ENCODE results near the gene GMDS.

GMDS gene

DNA sequence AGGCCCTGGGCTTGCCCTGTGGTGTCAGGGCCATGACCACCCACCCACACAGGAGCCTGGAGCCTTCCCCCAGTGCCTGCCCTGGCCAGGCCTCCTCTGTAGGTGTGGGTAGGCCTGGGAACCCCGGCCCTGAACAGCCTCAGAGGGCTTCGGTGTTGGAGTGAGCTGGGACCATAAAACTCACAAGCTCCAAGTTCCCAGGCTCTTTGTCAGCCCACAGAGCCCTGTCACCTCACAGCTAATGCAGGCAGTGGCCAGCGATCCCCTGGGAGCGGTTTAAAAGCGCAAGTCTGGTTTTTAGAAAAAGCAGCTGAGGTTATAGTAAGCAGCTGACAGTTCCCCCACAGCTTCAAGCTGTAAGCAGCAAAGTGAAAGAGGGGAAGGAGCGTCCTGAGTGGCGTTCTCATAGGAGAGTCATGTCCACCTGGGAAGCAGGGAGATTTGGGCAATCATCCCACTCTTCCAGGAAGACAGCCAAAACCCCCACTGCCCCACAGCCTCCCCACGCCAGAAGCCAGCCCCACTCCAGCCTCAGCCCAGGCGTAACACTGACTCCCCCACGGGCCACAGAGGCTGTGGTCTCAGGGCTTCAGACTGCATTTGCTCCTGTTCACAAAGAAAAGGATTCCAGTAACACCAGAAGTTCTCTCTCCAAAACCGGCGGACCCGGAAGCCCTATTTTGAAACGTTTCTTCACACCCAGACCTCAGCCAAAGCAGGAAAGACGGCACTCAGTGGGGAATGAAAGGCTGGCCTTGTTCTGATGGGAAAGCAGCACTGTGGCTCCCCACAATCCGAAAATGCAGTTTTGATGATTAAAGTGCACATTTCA lies 670.0 kb downstream of the GMDS start:
- no peak for DNase-seq (ENCODE audit: extremely low read depth, insufficient read length)
- no peak overlapping the region for H3K4me3 ChIP-seq (replicated peaks; ENCODE audit: low read depth, low read length)
- TF ChIP-seq, protein P1, sequence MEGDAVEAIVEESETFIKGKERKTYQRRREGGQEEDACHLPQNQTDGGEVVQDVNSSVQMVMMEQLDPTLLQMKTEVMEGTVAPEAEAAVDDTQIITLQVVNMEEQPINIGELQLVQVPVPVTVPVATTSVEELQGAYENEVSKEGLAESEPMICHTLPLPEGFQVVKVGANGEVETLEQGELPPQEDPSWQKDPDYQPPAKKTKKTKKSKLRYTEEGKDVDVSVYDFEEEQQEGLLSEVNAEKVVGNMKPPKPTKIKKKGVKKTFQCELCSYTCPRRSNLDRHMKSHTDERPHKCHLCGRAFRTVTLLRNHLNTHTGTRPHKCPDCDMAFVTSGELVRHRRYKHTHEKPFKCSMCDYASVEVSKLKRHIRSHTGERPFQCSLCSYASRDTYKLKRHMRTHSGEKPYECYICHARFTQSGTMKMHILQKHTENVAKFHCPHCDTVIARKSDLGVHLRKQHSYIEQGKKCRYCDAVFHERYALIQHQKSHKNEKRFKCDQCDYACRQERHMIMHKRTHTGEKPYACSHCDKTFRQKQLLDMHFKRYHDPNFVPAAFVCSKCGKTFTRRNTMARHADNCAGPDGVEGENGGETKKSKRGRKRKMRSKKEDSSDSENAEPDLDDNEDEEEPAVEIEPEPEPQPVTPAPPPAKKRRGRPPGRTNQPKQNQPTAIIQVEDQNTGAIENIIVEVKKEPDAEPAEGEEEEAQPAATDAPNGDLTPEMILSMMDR (IDR thresholded peaks at IDR 0.05; ENCODE audit: insufficient read depth, low read length, poor library complexity, severe bottlenecking): no peak
- no peaks in the 10 kb centered on the region for H3K27me3 ChIP-seq (replicated peaks; ENCODE audit: control insufficient read depth, insufficient read depth, low read length)
- no peaks in the 10 kb centered on the region for H3K36me3 ChIP-seq (ENCODE audit: control insufficient read depth, insufficient read depth, low read length)

DNA sequence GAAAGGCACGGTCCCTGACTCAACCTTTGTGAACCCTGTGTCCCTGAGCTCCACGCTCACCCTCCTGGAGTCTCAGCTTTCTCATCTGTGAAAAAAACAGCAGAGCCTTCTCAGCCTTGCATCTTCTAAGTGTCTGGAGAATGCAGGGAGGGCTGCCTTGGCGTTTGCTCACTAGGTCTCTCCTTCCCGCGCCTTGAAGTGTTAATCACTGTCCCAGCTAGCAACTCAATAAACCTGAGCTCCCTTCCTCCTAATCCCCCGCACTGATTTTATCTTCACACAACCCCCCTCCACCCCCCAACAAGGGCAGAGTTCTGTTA lies 670.6 kb downstream of the GMDS start:
- Histone ChIP-seq H3K4me3 (replicated peaks; ENCODE audit: low read depth, low read length) (no peak overlapping the region), H3K36me3 (ENCODE audit: control insufficient read depth, insufficient read depth, low read length) (no peaks in the 10 kb centered on the region), H3K27me3 (replicated peaks; ENCODE audit: control insufficient read depth, insufficient read depth, low read length) (no peaks in the 10 kb centered on the region)
- TF ChIP-seq, protein P1 (IDR thresholded peaks at IDR 0.05; ENCODE audit: insufficient read depth, low read length, poor library complexity, severe bottlenecking): no peak
- no peak for DNase-seq (ENCODE audit: extremely low read depth, insufficient read length)

DNA sequence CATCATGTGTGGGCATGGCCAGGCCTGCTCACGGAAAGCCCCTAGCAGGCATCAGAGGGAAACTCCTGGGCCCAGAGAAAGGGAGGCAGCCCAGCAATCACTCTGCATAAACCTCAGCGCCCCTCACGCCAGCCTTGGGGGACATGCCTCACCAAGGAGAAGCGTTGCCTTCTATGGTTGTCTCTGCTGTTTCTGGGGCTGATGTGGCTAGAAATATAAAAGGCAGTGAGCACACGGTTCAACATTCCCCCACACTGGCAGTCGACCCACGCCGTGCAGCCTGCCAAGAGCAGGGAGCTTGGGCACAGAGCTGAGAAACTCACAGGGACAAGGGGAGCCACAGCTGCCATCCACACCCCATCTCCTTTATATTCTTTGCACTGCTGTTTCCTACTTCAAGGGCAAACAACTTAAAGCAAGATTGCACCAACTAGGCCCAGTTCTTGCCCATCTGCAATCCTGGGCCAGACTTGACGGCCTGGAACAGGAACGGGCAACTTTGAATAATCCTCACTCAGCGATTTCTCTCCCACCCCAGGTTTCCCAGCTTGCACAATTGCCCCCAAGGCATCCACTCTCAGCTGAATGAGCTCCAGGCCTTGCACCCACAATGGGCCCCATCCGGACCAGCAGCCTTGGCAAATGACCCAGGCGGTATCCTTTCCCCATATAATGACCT lies 671.2 kb downstream of the GMDS start:
- TF ChIP-seq, protein P1 (IDR thresholded peaks at IDR 0.05; ENCODE audit: insufficient read depth, low read length, poor library complexity, severe bottlenecking): no peak

More for the DNA sequence above, 671.2 kb downstream of the GMDS start:
- H3K27me3 ChIP-seq (replicated peaks; ENCODE audit: control insufficient read depth, insufficient read depth, low read length): no peaks in the 10 kb centered on the region
- H3K4me3 ChIP-seq (replicated peaks; ENCODE audit: low read depth, low read length): no peak overlapping the region
- no peaks in the 10 kb centered on the region for H3K36me3 ChIP-seq (ENCODE audit: control insufficient read depth, insufficient read depth, low read length)
- DNase-seq (ENCODE audit: extremely low read depth, insufficient read length): no peak
